GM19395 (cell line): ENCODE data around the gene FGF22.
"Not testable (repeated sequence)": the region's sequence is repeated elsewhere in the genome, so short reads cannot be mapped to it uniquely, and the experiment has no call there.

ENCODE experiments used
- ATAC-seq: cut with Tn5 transposase; IDR thresholded peaks from one replicate; pipeline ENCODE4 v1.9.1; 2021; ENCODE audit warnings: mild to moderate bottlenecking, moderate library complexity; ENCODE audit not compliant: unreplicated experiment

FGF22 gene

DNA sequence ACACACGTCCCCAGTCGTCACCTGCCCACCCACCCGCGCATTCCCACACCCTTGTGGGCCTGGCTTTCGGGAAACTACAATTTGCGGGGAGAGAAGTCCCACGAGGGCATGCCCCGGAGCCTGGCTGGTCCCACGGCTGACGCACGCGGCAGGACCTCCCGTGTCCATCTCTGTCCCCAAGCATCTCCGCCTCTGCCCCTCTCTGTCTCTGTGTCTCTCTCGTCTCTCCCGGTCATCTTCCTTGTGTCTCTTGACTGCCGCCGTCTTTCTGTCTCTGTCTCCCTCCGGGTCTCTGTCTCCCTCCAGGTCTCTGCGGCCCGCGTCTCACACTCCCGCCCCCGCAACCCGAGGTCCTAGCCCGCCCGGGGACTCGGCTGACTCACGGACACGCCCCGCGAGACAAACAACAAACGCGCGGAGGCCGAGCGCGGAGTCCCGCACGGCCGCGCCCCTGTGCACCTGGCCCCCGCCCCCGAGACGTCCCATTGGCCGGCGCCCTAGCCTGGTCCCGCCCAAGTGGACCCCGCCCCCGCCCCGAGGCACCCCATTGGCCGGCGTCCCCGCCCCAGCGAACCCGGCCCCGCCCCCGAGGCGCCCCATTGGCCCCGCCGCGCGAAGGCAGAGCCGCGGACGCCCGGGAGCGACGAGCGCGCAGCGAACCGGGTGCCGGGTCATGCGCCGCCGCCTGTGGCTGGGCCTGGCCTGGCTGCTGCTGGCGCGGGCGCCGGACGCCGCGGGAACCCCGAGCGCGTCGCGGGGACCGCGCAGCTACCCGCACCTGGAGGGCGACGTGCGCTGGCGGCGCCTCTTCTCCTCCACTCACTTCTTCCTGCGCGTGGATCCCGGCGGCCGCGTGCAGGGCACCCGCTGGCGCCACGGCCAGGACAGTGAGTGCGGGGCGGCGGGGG lies at the start of gene FGF22:
Gene FGF22 (plus strand): TSS at position 627 of the 908 bp plus-strand sequence. CDS start 47 bp downstream, at position 674.
- no peak for ATAC-seq

- no peak for ATAC-seq
Measured at GRCh38 chr19:590396-590745, 49.3 kb upstream of the FGF22 start.

GRCh38 chr19:590750-591098 lies 49.0 kb upstream of the FGF22 start:
- no peak for ATAC-seq

- no peak for ATAC-seq
Measured at GRCh38 chr19:591099-591958, 48.4 kb upstream of the FGF22 start.

GRCh38 chr19:592101-592500 lies 47.6 kb upstream of the FGF22 start:
- ATAC-seq, result no peak

DNA sequence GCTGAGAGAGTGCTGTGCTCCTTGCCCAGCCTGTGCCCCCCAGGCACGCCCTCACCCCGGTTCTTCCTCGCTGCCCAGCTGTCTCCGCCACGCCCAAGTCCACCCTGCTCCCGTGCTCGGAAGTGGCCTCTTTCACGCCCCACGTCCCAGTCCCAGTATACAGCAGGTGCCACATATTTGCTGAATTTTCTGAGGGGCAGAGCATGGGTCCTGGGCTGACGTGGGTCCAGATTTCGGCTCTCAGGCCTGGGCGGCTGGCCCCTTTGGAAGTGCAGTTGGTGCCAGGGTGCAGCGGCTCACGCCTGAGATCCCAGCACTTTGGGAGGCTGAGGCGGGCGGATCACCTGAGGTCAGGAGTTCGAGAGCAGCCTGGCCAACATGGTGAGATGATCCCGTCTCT lies 46.6 kb upstream of the FGF22 start:
- no peak for ATAC-seq

- no peak for ATAC-seq
Measured at GRCh38 chr19:593505-593904, 46.2 kb upstream of the FGF22 start.

DNA sequence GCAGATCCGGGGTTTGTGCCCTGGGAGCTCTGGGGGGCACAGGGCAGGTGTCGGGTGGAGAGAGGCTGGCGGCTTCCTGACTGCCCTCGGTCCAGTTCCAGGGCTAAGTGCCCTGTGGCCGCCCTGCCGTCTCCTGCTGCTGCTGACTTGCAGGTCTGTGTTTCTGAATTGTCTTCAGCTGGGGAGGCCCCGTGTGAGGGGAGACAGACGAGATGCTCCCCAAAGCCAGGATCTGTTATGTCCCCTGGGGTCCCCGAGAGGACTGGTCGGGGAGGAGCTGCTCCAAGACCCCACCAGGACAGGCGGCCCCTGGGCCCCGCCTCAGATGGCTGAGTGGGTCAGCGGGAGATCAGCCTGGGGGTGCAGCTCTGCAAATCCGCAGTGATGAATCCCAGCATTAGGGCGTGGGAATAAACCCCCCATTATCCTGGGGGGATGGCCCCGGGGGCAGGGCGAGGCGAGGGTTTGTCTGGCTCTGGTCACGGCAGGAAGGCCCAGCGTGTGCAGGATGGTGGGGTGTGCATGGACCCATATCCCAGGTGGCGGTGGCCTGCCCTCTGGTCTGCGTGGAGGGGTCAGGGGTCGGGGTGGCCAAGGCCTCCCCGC lies 45.3 kb upstream of the FGF22 start:
- no peak for ATAC-seq

GRCh38 chr19:595326-596262 lies 44.1 kb upstream of the FGF22 start:
- ATAC-seq, result no peak

- no peak for ATAC-seq
Measured at GRCh38 chr19:596263-596655, 43.4 kb upstream of the FGF22 start.

- ATAC-seq, result no peak
Measured at GRCh38 chr19:597406-598315, 42.0 kb upstream of the FGF22 start.

GRCh38 chr19:601310-601709 lies 38.4 kb upstream of the FGF22 start:
- ATAC-seq, result no peak

GRCh38 chr19:601790-602189 lies 37.9 kb upstream of the FGF22 start:
- ATAC-seq, result no peak

- no peak for ATAC-seq
Measured at GRCh38 chr19:602391-603301, 37.0 kb upstream of the FGF22 start.

- not testable (repeated sequence) for ATAC-seq
Measured at GRCh38 chr19:603302-603639, 36.4 kb upstream of the FGF22 start.

DNA sequence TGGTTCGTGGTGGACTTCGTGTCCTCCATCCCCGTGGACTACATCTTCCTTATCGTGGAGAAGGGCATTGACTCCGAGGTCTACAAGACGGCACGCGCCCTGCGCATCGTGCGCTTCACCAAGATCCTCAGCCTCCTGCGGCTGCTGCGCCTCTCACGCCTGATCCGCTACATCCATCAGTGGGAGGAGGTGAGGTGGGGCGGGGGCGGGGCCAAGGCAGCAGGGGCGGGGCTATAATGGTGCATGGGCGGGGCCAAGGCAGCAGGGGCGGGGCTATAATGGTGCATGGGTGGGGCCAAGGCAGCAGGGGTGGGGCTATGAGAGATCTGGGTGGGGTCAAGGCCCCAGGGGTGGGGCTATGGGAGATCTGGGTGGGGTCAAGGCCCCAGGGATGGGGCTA lies 35.9 kb upstream of the FGF22 start:
- ATAC-seq, result not testable (repeated sequence)

DNA sequence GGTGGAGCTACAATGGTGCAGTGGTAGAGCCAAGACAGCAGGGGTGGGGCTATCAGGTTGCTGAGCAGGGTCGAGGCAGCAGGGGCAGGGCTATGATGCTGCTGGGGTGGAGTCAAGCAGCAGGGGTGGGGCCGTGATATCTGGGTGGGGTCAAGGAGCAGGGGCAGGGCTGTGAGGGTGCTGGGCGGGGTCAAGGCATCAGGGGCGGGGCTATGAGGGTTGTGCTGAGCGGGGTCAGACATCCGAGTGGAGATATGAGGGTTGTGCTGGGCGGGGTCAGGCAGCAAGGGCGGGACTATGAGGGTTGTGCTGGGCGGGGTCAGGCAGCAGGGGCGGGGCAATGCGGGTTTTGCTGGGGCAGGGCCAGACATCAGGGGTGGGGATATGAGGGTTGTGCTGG lies 35.3 kb upstream of the FGF22 start:
- no peak for ATAC-seq
